Natural killer cell (primary cell): ENCODE data around the gene LAMA1. TPM values are rescaled to one million over a fixed set of nuclear protein-coding genes. Genes with fewer than 3 reads are reported as not detected.

Experiments
- ATAC-seq, 3 donors: fragments of 150-1000 bp in 2 of 3; fragments of 200-7000 bp in 1 of 3; cut with Tn5 transposase; 1 replicate in 1 of 3; 2 replicates in 2 of 3; pipeline ENCODE4 v1.10.0; 2021; ENCODE audit warnings: mild to moderate bottlenecking in 2 of 3, moderate library complexity in 2 of 3
- DNase-seq, 2 donors: peaks; one replicate each; pipeline versions ENCODE4 v3.0.0 to v3.0.0-alpha.2; 2013 to 2021; ENCODE audit warnings: mixed read lengths in 1 of 2
- H3K27ac ChIP-seq: one replicate; pipeline ENCODE4 v1.5.1; 2013; ENCODE audit warnings: mild to moderate bottlenecking, low read length
- H3K27me3 ChIP-seq: one replicate; pipeline ENCODE4 v1.6.1; 2013; ENCODE audit warnings: low read length; ENCODE audit not compliant: control insufficient read depth, insufficient read depth
- H3K36me3 ChIP-seq: one replicate; pipeline ENCODE4 v1.6.1; 2013; ENCODE audit warnings: low read length; ENCODE audit not compliant: control insufficient read depth, insufficient read depth
- H3K4me1 ChIP-seq: one replicate; pipeline ENCODE4 v1.6.1; 2013; ENCODE audit warnings: low read length; ENCODE audit not compliant: control insufficient read depth, insufficient read depth
- H3K4me3 ChIP-seq: one replicate; pipeline ENCODE4 v1.5.1; 2013; ENCODE audit warnings: low read length
- H3K9me3 ChIP-seq: one replicate; pipeline ENCODE4 v1.6.1; 2013; ENCODE audit warnings: low read length; ENCODE audit not compliant: control insufficient read depth, insufficient read depth
- H3K27ac Mint-ChIP-seq, 2 donors: one replicate each; pipeline ENCODE4 v1.8.0; 2022; ENCODE audit warnings: mild to moderate bottlenecking in 2 of 2, mixed read lengths in 2 of 2, moderate library complexity in 1 of 2
- H3K27me3 Mint-ChIP-seq, 2 donors: one replicate each; pipeline ENCODE4 v1.8.0; 2022; ENCODE audit warnings: low read depth in 2 of 2, mixed read lengths in 2 of 2
- H3K36me3 Mint-ChIP-seq: one replicate; pipeline ENCODE4 v1.8.0; 2022; ENCODE audit warnings: mixed read lengths
- H3K4me1 Mint-ChIP-seq, 2 donors: one replicate each; pipeline ENCODE4 v1.8.0; 2022; ENCODE audit warnings: mixed read lengths in 2 of 2
- H3K4me3 Mint-ChIP-seq: one replicate; pipeline ENCODE4 v1.8.0; 2022; ENCODE audit warnings: mild to moderate bottlenecking, moderate library complexity, mixed read lengths
- H3K9me3 Mint-ChIP-seq, 2 donors: one replicate each; pipeline ENCODE4 v1.8.0; 2022; ENCODE audit warnings: mixed read lengths in 2 of 2
- WGBS: methylation state at CpG from one replicate; pipeline ENCODE4 v1.1.7; 2013; ENCODE audit warnings: missing lambda C conversion rate; ENCODE audit not compliant: insufficient coverage; 5-methylcytosine and 5-hydroxymethylcytosine counted together
- intact Hi-C: fragments of 100-400 bp; cut with micrococcal nuclease; formaldehyde crosslinking; loops from one replicate; pipeline ENCODE4 v1.14.2; 2022
- total RNA-seq, 4 donors: library from RNA; stranded (reverse); fragments of 120-200 nt in 1 of 4; gene quantifications; one replicate each; pipeline versions ENCODE4 v1.2.3 to v1.2.4, GENCODE V29; 2013 to 2022
- TF ChIP-seq, protein P1 (sequence below): fragments of 200-600 bp; IDR thresholded peaks from one replicate; pipeline ENCODE4 v1.8.0; 2022; ENCODE audit warnings: antibody characterized with exemption

LAMA1 gene
- total RNA-seq, 3 donors from 2014 or later (not counting 1 experiment from before 2014, with no cell fraction given): not detected

- 88% methylated on average over 2 of the region's 2 CpGs for WGBS
- Histone ChIP-seq H3K27me3 (no peaks in the 10 kb centered on the region), H3K9me3 (no peaks in the 10 kb centered on the region), H3K4me1 (no peaks in the 10 kb centered on the region), H3K36me3 (no peaks in the 10 kb centered on the region), H3K27ac (no peak overlapping the region), H3K4me3 (no peak overlapping the region)
- no peaks in the 10 kb centered on the region for H3K4me1 Mint-ChIP-seq
- no peak overlapping the region for H3K27ac Mint-ChIP-seq
- intact Hi-C loops: no loop called here
- no peaks in the 10 kb centered on the region for H3K27me3 Mint-ChIP-seq
- H3K9me3 Mint-ChIP-seq: no peaks in the 10 kb centered on the region
- TF ChIP-seq, protein P1, sequence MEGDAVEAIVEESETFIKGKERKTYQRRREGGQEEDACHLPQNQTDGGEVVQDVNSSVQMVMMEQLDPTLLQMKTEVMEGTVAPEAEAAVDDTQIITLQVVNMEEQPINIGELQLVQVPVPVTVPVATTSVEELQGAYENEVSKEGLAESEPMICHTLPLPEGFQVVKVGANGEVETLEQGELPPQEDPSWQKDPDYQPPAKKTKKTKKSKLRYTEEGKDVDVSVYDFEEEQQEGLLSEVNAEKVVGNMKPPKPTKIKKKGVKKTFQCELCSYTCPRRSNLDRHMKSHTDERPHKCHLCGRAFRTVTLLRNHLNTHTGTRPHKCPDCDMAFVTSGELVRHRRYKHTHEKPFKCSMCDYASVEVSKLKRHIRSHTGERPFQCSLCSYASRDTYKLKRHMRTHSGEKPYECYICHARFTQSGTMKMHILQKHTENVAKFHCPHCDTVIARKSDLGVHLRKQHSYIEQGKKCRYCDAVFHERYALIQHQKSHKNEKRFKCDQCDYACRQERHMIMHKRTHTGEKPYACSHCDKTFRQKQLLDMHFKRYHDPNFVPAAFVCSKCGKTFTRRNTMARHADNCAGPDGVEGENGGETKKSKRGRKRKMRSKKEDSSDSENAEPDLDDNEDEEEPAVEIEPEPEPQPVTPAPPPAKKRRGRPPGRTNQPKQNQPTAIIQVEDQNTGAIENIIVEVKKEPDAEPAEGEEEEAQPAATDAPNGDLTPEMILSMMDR: no peak
- no peak overlapping the region for H3K4me3 Mint-ChIP-seq
- H3K36me3 Mint-ChIP-seq: no peaks in the 10 kb centered on the region
- ATAC-seq: no peak
- DNase-seq: no peak
Observed at GRCh38 chr18:7082671-7083070, 34.9 kb downstream of the LAMA1 start.

GRCh38 chr18:7079231-7079630 lies 38.4 kb downstream of the LAMA1 start:
- intact Hi-C loops: no loop called here

GRCh38 chr18:7072593-7072992 lies 45.0 kb downstream of the LAMA1 start:
- Histone ChIP-seq H3K4me3 (no peak overlapping the region), H3K27ac (no peak overlapping the region), H3K27me3 (no peaks in the 10 kb centered on the region), H3K4me1 (no peaks in the 10 kb centered on the region), H3K9me3 (no peaks in the 10 kb centered on the region), H3K36me3 (no peaks in the 10 kb centered on the region)
- TF ChIP-seq, protein P1: no peak
- intact Hi-C loops: no loop called here
- Mint-ChIP-seq H3K36me3 (no peaks in the 10 kb centered on the region), H3K4me1 (no peaks in the 10 kb centered on the region), H3K27me3 (no peaks in the 10 kb centered on the region), H3K9me3 (peaks cover 0 to 2% of the 10 kb centered on the region in 2 donors), H3K27ac (no peak overlapping the region), H3K4me3 (no peak overlapping the region)
- no peak for DNase-seq
- no peak for ATAC-seq
- WGBS: 90% methylated on average over 8 of the region's 8 CpGs

More at GRCh38 chr18:7079231-7079630, 38.4 kb downstream of the LAMA1 start:
- Histone ChIP-seq H3K4me1 (no peaks in the 10 kb centered on the region), H3K9me3 (no peaks in the 10 kb centered on the region), H3K36me3 (no peaks in the 10 kb centered on the region), H3K27ac (no peak overlapping the region), H3K27me3 (no peaks in the 10 kb centered on the region), H3K4me3 (no peak overlapping the region)
- TF ChIP-seq, protein P1: no peak
- DNase-seq: no peak
- Mint-ChIP-seq H3K4me3 (no peak overlapping the region), H3K9me3 (no peaks in the 10 kb centered on the region), H3K27ac (no peak overlapping the region), H3K36me3 (no peaks in the 10 kb centered on the region), H3K27me3 (no peaks in the 10 kb centered on the region), H3K4me1 (no peaks in the 10 kb centered on the region)
- WGBS: 100% methylated on average over 1 of the region's 1 CpG
- no peak for ATAC-seq

DNA sequence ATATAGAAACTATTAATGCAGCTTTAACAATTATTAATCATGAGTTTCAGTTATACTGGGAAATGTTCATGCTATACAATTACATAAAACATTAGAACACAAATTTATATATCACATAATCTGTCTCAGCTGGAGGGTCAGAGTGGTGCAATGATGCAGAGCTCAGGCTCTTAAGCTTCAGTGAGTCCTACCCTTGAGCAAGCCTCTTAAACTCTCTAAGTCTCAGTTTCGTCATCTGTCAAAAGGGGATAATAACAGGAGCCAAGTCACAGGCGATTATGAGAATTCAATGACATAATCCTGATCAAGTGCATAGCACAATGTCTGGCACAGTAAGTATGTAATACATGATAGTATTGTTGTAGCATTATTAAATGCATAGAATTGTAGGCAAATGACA lies 46.0 kb downstream of the LAMA1 start:
- Histone ChIP-seq H3K36me3 (no peaks in the 10 kb centered on the region), H3K9me3 (no peaks in the 10 kb centered on the region)
- WGBS: 78% methylated on average over 2 of the region's 2 CpGs

More for the DNA sequence above, 46.0 kb downstream of the LAMA1 start:
- no peaks in the 10 kb centered on the region for H3K27me3 ChIP-seq
- no peak for DNase-seq
- H3K27ac Mint-ChIP-seq: no peak overlapping the region
- intact Hi-C loops: no loop called here
- H3K4me3 ChIP-seq: no peak overlapping the region
- H3K4me1 ChIP-seq: no peaks in the 10 kb centered on the region
- TF ChIP-seq, protein P1: no peak
- H3K4me1 Mint-ChIP-seq: no peaks in the 10 kb centered on the region
- no peak overlapping the region for H3K27ac ChIP-seq
- H3K36me3 Mint-ChIP-seq: no peaks in the 10 kb centered on the region
- H3K9me3 Mint-ChIP-seq: peaks cover 0 to 2% of the 10 kb centered on the region in 2 donors
- no peak for ATAC-seq
- H3K4me3 Mint-ChIP-seq: no peak overlapping the region
- H3K27me3 Mint-ChIP-seq: no peaks in the 10 kb centered on the region
